ENCODE results near the gene LSAMP.
A peak's percentile ranks its signal among the peaks of the same experiment; 100 is the strongest.

The LSAMP gene

DNA sequence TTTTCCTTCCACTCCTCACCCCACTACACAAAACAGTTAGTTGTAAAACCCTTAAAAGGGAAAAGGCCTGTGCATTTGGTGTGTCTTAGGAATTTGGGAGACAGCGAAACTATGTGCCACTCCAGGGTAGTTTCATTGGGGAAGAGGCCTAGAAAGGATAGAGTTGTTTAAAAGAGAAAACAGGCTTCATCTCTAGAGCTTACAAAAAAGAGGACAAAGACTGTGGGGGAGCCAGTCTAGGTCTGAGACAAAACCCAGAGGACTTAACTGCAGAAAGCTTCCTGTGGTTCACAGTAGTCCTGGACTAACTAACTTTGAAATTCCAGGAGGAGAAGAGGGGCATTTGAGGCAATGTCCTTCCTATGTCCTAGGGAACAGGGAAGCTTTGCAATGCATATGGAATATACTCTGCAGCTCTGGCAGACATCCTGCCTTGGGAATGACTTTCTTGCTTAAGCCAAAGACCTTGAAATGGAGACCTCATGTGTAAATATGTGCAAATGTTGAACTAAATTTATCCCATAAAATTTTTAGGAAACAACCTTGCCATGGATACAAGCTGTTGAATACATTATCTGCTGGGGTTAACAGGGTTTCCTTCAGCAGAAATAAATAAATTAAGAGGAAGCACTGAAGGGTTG is 159.4 kb downstream of the LSAMP start:
- DNase-seq: no peak

DNA sequence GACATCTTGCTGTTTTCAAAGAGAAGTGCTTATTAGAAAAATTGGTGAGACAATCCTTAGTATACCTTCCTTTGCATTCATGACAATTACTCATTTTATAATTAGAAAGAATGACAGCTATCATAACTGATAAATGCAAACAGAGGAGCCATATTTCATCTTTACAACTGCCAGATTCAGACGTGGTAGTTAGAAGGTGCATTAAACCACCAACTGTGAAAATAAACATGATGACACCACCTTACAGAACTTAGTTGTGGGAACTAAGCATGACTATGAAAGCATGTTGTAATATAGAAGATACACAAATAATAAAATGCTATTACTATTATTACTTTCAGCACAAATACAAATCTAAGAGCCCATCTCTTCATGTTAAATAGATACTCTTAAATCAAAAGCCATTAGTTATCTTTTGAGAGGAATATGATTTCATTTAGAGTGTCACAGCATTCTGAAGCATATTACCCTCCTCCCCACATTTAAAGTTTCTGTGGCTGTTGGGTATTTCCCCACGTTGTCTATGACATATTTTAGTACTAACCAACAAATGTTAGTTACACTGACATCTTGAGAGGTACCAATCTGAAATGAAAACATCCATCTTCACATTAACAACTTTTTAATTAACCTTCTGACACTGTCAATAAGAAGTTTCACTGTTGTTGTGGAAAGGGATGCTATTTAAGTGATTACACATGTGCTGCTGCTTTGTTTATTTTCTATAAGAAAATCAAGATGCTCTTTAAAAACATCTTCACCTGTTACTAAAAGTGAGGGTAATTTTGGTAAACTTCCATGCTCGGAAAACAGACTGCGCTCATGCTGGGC is 163.8 kb downstream of the LSAMP start:
- peak in 1 of 3 experiments; percentile 74 for DNase-seq

DNA sequence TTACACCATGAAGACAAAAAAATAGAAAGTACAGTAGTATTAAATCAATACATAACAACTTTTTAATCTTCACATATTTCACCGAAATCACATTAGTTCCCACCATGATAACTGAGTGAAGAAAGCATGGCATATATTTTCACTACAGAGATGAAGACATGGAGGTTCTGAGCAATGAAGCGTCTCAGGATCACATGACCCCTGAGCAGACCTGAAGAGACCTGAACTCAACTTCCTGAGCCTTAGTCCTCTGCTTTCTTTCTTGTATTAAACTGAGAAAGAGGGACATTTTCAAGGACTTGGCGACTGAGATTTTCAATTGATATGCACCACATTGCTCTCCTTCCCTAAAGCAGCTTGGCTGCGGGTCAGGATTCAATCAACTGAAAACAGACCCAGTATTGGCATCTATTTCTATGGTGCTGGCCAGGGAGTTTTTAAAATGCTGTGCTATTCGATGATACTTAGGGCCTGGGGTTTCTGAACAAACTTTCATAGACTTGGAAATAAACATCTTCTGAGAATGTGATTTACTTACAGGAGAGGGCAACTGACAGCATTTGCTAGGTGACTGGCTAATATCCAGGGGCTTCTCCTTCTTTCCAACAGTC is 165.1 kb downstream of the LSAMP start:
- no peak for DNase-seq

DNA sequence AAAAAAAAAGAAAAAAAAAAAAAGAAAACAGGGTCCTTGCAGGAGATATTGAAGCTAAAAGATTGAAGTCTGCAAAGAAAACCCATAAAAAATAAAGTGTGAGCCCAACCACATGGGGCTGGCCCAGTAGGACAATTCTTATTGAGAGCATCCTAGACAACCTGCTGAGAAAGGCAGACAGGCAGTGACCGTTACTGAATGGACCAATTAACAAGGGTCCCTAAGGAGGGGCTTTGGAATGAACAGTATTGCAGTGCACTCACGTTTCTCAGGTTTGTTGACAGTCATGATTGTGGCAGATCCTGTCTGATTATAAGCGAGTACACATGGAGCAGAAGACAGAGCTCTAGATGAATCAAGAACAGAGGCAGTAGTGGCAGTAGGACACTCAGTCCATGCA is 168.6 kb downstream of the LSAMP start:
- DNase-seq: peak in 1 of 3 experiments; percentile 38

DNA sequence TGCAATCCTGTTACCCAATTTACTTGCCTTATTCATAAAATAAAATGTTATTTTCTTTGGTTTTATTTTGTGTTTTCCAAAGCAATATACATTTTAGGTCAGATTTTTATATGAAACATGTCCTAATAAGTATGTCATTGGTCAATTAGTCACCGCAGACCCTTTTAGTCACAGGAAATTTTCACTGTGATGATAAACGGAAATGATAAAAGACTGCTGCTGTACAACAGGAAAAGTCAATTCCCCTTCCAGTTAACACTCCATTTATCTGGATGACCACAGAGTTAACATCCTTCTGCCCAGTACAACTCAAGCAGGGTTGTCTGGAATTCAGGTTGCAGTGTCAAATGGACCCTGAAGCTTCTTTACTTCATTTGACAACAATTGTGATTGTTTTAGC is 175.2 kb downstream of the LSAMP start:
- no peak for DNase-seq

DNA sequence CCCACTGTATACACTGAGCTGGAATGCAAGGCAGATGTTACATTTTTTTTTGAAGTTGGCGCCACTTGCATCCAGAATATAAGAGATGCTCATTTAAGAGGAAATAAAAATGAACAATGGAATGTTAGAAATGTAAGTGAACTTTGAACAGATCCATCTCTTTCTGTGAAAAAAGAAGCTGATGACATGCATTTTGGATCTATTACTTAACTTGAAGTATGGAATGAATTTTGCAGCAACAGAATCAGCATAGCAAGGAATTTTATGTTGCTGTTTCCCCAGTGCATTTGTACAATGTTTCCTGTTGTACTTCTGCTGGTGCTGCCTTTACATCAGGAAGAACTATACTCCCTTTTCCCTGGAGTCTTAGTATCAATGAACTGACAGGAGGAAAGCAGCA is 178.2 kb downstream of the LSAMP start:
- no peak for DNase-seq

DNA sequence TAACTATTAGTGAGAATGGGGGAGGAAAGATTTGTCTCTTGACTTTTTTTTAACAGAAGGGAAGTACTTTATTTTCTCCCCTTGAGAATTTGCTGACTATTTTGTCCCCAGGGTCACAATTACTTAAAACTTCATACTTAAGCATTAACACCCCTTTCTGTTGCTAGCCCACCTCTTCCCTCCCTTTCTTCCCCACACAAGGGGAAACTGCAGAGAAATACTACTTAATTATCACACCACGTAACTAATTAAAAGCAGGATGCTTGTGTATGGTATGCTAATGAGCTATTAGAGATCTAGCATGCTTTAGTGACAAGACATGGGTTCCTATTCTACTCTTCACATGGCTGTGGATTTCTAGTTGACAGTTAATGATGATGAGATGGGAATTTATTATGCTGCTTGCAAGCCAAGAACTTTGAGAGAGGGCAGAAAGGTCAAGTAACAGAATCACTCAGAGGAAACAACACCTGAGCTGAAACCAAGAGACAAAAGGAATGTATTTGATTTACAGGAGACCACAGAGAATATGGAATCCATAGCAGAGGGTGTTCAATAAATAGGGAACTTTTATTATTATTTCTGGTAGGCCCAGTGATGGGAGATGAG is 179.2 kb downstream of the LSAMP start:
- no peak for DNase-seq

DNA sequence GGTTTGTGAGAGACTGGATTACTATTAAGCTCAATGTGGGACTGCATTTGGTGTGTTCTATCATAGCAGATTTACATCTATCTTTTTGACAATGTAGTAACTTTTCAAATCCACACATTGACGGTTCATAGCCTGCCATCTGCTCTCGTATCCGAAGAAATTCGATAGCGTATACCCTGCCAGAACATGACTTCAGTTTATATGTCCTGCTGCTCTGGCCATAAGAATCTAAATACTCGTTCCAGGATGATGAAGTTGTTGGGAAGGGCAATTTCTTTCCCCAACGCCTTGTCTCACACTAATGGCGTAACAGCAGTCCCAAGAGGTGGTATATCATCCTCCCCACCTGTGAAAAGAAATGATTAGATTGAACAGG is 180.0 kb downstream of the LSAMP start:
- DNase-seq: no peak

DNA sequence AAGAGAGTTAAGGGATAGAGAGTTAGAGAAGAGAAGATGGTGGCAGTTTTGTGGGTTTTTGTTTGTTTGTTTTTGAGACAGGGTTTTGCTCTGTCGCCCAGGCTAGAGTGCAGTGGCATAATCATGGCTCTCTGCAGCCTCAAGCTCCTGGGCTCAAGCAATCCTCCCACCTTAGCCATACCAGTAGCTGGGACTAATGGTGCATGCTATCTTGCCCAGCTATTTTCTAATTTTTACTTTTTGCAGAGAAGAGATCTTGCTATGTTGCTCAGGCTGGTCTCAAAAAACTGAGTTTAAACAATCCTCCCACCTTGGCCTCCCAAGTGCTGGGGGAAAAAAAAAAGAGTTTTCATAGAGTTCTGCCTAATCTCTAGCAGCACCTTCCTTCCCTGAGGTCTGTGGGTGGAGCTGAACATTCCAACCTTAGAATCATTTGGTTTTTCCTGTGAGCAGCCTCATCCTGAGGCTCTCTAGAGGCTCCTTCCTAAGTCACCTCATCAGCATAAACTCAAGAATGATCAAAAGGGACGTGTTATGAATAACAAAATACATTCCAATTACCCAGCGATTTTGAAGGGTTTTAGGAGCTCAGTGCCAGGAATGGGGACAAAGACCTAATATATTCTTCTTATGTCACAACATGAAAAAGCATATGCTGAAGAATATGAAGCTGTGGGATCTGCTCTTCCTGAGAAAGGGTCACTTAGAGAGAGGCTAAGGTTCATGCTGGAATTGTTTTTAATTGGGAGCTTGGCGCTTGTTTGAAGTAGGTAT is 180.6 kb downstream of the LSAMP start:
- no peak for DNase-seq

DNA sequence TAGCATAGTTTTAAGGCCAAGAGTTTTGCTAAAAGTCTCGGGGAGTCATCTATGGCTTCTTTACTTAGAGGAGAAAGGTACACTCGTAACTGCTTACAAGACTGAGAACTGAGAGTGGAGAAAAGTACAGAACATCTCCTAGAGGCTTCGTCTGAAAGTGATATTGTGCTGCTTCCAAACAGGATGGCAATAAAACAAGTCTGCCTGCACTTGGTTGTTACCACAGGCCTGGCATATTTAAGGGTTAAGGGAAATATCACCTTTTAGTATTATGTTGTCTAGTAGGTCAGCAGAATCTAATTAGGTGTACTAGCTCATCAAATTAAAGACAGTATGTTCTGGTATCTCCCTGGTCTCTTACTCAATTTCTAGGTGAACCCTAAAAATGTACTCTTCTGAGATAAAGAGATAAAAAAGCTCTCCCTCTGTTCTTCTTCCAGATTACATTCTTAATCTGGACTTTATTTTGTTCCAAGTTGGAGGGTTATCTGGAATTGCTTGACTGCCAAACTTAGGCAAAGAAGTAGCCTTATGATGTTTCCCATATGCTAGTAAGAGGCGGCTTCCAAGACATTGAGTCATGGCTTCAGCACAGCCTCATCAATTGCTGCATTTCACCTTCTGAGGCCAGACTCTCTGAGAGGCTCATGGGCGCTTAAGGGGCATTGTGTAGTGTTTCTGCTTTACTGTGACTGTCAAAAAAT is 181.3 kb downstream of the LSAMP start:
- no peak for DNase-seq

DNA sequence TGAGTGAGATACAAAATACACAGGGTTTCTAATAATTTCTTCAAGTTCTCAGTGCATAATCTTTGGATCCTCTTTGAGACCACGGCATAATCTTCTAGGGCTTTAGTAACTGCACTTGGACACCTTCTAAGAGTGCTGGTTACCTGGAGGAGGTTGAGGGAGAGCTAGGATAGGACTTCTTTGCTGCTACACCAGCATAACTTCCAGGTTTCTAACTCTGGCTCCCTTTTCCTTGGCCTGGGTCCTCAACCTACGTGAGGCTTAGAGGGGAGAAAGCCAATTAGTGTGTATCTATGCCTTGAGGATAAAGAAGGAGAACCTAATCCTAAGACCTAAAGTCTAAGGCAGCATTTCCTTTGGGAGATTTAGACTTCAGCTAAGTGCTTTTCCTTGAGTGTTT is 184.8 kb downstream of the LSAMP start:
- no peak for DNase-seq

DNA sequence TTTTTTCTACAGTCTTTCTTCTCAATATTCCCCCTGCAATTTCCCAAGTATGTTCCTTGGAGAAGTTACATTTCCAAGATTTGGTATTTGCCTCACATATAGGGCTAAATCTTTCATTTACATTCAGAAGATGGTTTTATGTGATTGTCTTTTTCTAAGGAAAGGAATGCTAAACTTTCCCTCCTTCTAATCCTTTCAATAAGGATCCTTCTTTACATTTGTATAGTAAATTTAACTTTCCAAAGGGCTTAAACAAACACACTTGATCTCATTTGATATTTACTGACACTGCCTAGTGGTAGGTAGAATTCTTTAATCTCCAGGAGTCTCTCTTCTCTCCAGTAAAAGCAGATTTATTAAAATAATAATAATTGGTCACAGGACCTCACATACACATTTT is 185.3 kb downstream of the LSAMP start:
- no peak for DNase-seq

DNA sequence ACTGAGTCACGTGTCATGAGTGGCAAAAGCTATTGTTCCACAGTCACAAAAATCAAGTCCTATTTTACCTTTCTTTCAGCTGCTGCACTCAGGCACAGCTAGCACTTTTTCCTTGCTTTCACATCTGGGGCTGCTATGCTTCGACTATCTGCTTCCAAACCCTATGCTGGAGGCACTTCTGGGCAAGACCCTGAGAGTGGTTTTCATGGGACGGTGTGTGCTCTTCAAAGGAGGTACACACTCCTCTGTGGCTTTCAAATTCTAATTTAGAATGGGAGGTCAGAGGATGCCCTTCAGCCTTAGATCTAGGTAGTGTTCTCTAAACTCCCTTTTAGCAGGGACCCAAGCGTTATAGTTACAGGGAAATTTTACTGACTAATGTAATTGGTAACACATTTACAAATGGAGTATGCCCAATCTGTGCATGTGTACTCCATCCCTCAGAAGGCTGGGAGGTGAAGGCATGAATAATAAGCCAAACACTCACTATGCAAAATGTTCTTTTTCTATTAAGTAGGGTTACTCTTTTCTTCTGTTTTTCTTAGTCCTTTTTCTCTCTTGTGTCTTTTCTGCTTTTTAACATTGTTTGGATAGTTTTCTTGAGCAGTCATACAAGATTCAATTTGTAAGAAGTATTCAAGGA is 188.3 kb downstream of the LSAMP start:
- DNase-seq: no peak

DNA sequence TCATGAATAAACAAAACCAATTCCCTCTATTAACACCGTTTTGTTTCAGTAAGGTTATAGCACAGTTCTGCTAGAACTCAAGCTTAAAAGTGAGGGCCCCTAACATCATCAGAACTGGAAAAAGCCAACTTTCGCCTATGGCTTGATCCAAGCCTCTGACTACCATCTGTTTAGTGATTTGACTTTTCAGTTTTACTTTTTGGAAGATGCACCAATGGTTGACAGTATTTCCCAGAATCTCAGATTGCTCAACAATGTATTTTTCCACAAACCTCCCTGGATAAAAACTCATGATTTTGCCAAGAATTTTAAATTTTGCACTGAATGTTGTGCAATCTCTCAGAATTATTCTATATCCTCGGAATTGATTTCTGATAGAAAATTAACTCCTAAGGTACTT is 190.7 kb downstream of the LSAMP start:
- no peak for DNase-seq

DNA sequence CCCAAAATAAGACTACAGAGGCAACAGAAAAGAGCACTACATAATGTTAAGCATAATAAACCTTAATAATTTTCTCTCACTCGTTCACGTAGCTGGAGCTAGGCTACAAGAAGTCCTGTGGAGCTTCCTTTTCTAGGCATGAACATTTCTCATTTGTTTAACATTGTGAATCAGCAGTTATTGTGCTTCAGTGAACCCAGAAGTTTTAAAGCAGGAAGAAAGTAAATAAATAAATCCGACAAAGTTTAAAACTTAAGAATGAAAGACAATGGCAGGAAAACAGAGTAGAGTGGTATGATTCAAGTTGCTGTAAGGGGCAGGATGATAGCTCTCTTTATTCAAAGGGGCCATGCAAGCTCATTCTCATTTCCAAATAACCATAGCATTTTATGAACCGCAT is 191.8 kb downstream of the LSAMP start:
- no peak for DNase-seq

DNA sequence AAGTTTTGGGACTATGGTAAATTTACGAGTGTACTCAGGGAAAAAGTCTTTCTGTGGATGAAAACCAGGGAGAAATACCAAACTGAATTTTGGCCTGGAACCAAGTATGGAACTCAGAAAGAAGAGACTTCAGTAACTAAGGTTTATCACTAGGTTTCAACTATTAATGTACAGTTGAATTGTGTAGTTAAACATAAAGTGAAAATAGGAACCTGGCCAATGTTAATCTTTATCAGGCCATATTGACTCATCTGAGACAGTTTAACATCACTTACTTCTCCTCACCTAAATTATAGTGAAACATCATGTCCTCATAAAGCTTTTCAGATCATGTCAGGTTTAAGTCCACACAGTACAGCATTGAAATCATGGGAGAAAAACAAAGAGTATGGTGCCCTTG is 197.7 kb downstream of the LSAMP start:
- no peak for DNase-seq

DNA sequence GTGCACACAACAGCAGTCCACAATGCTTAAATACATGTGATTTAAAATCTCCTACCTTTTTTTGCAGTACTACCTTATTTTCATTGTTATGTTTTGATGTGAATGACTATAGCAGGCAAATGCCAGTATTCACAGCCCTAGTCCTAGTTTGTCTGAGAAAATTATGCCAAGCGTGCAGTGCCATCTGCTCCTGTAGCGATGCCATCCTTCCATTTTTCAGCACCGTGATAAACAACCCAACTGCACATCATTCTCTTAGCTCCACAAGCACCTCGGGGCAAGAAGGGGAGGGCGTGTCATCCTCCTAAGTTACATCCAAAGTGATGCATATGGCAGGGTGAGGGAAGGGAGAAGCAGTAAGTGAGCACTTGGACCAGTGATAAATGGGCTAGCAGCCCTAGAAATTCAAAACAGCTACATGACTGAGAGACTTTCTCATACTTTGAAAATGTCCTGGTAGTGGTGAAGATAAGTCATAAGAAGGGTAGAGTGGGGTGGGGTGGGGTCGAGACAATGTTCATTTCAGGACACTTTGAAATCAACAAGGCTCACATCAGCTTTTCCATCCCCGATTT is 198.8 kb downstream of the LSAMP start:
- DNase-seq: no peak

DNA sequence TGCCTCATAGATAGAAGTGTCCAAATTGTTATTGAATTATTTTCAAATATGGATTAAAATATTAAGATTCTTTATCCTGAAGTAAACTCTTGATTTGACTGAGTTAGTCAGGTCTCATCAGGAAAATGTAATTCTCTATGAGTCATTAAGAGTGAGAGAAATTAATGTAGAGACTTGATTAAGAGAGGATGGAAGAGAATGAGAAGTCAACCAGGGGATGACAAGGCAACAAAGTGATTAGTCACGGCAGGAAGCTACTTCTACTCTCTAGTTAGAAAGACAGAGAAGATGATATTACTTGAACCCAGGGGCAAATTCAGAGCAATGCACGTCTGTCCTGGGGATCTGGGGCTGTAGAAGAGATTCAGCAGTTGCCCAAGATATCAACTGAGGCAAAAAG is 202.5 kb downstream of the LSAMP start:
- DNase-seq: no peak

DNA sequence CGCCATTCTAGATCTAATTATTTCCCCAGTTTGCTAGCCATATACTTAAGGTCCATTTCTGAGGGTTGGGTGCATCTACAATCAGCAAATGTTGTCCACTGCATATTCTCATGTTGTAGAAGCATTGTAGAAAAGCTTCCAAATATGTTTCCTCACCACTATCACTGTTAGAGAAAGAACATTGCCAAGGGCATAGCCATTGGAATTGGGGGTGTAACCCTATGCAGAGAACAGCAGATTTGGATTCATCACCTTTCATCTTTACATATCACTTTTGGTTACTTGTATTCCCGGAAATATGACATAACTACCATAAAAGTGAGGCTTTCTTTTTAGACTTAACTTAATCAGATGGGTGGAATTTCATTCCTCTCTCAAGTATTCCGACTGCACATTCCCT is 203.6 kb downstream of the LSAMP start:
- no peak for DNase-seq

DNA sequence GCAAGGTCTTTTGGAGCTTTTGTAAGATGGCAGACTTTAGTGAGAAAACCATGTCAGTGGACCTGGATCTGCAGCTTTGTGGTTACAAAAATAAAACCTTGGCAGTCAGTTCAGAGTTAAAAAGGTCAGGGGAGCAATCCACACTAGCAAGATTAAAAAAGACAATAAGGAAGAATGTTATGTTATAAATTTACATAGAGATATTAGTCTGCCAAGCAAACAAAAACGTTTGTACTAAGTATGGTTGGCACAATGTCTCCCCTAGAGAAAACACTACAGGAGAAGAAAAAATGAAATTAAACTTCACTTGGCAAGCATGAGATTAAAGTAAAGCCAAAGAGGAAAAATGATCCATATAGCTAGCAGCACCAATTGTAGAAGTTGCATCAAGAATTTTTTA is 205.0 kb downstream of the LSAMP start:
- no peak for DNase-seq

DNA sequence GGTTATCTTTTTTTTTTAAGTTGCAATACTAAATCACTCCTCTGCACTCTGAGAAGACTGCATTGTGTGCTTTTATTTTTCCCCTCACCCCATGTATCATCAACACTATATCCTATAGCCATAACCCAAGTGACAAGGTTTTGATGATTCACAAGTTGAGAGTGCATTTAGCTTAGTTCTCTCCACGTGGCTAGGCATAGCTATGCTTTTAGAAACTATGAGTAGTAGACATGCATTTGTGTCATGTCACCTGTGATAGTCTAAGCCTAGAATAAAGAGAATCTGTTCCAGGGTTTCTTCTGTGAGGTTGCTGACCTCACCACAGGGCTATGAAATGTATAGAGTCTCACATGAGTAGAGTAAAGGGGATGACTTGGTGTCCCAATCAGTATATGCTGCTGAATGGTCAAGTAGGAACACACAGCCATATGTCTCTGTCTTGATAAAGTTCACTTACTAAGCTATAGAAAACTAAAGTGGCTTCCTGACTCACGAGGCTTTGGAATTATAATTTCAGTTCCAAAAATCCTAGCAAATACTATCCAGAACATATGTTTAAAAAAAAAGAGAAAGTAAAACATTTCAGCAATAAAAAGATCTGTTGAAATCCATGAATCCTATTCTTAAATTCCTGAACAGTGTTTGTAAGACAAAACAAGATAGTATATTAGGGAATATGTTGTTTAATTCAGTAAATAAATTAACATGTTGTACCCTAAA is 206.3 kb downstream of the LSAMP start:
- no peak for DNase-seq

Data from NCI-H1417 (cell line).